OCI-M2 (cell line): ENCODE measurements around the gene SLC44A1.

Experiments
- DNase-seq: peaks from one replicate; lab custom pipeline; 2025; ENCODE audit not compliant: unreplicated experiment; lab: John Stamatoyannopoulos, UW

The SLC44A1 gene

DNA sequence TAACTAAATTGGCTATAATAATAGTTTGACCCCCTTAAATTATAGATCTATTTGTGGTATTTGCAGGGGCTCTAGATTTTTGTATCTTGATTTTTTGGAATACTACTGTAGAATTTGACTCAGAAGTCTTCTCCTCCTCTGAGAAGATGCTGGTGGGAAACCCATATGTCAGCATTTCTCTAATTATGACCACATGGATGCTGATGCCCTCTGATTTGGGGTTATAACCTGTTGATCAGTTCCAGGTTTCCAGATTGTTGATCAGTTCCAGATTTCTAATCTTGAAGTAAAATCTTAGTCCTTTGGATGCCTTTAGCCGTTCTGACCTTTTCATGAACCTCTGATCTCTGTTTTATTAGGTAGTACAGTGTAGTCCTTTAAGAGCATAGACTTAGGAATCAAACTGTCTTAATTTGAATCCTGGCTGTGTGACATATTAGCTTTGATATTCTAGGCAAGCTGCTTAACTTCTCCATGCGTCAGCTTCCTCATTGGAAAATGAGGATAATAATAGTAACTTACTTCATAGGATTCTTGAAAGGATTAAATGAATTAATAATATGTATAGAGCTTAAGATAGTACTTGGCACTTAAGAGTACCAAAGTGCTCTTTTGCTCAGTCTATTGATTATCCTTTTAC, 211.5 kb downstream of the SLC44A1 start:
- DNase-seq = no peak

DNA sequence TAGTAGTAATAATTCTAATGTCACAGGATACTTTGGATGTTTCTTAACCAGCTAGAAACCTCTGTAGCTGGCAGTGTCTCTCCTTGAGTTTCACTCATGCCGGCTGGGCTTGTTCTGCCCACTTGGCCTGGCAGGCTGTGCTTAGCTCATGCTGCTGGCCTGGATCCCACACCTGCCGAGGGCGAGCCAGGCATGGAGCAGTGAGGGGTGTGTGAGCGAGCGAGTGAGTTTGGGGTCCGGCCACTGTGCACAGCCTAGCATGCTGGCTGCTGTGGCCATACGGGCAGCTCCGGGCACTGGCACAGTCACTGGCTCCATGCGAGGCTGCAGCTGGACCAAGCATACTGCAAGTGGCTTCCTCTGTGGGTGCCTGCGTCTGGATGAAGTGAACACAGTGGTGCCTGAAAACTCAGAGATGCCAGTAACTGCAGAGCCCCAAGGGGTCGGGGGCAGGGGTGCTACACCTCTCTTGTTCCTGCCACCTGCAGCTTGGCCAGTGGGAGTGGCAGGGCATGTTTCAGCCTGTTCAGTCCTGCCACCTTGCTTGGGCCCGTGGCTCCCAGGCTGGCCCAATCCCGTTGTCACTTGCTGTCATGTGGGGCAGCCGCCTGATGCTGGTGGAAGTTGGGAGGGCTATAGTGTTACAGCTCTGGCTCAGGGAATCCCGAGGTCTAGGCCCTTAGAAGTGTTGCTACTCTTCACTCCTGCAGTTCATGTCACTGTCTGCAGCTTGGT, 213.3 kb downstream of the SLC44A1 start:
- no peak for DNase-seq

DNA sequence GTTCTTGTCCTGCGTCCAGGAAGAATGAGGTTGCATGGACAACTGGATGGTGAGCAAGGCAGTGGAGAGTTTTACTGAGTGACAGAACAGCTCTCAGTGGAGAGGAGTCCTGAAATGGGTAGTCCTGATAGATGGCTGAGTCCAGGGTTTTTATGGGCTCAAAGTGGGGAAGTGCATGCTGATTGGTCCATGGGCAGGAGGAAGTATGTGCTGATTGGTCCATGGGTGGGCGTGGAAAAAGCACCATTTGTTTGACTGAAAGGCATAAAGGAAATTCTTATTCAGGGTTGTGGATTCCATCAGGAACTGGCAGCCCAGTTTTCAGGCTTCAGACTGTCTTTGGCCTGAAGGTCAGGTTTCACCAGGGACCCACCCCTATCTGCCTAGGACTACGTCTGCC, 214.0 kb downstream of the SLC44A1 start:
- DNase-seq = no peak

DNA sequence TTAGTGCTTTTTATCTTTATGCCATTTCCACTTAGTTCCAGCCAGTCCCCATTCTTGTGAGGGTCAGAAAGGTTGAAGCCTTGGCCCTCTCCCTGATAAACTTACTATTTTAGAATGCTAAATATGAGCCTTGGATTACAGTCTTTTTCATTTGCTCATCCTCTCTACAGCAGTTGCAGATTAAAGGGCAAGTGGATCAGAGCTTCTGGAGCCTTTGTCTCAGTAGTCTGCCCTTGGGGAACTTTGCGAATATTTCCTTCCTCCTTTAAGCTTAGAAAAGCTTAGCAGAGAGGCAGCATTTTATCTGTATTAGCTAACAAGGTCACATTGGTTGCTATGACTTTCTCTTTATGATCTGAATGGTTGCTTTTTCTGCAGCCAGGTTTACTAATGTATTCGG, 214.9 kb downstream of the SLC44A1 start:
- DNase-seq = no peak

DNA sequence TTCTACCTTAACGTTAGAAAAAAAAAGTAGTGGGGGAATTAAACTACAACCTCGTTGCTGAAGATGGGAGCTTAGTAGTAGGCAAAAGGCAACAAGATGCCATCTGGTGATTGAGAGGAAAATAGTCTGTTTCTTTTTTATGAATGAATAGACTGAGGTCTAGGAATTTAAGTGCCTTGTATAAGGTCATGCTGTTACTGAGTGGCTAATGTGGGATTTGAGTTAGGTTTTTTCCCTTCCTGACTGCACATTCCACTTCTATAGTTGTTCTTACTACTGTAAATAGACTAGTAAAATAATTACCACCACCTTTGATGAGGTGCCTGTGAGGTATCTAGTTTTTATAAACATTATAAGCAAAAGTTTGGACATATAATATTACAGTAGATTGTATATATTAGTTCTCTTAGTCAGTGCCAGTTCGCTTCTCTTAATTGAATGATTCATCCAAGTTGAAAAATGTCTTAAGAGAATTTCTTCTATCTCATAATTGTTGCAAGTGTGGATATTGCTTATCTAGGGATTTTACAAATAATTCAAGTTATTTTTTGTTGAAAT, 222.5 kb downstream of the SLC44A1 start:
- no peak for DNase-seq

DNA sequence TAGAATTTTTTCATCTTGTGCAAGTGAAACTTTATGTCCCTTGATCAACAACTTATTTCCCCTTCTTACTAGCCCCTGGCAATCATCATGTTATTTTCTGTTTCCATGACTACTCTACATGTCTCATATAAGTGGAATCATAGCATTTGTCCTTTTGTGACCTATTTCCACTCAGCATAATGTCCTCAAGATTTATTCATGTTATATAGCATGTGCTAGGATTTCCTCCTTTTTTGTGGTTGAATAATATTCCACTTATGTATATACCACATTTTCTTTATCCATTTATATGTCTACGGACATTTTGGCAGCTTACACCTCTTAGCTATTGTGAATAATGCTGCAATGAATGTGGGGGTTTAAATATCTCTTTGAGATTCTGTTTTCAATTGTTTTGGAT, 224.4 kb downstream of the SLC44A1 start:
- DNase-seq = no peak

DNA sequence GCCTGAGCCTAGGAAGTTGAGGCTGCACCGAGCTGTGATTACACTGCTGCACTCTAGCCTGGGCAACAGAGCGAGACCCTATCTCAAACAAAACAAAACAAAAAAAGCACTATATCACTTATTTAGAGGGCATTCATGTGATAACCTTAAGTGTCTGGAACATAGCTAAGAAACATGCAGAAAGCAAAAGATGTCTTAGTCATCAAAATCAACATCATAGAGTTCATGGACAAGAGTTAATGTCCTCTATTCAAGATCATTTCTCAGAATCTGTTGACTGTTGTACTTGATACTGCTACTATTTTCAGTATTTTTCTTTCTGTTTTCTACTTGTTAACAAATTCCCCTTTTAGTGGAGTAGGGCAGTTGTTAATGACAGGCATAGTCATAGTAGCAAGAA, 228.8 kb downstream of the SLC44A1 start:
- DNase-seq = no peak

DNA sequence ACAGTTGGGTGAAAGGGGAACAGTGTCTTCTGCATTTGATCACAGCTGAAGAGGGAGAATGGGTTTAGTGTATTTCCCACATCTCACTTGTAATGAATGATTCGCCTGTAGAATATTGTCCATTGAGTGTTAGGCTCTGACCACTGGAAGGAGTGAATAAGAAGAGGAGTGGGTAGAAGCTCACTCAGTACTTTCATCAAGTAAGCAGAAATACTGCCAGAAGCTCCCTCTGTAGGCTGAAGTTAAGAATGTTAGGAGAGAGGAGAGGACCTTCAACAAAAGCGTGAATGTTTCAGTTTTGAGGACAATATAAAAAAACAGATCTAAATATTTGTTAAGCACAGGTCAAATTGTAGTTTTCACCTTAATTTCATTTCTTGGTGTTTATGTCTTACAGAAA, 230.9 kb downstream of the SLC44A1 start:
- no peak for DNase-seq

DNA sequence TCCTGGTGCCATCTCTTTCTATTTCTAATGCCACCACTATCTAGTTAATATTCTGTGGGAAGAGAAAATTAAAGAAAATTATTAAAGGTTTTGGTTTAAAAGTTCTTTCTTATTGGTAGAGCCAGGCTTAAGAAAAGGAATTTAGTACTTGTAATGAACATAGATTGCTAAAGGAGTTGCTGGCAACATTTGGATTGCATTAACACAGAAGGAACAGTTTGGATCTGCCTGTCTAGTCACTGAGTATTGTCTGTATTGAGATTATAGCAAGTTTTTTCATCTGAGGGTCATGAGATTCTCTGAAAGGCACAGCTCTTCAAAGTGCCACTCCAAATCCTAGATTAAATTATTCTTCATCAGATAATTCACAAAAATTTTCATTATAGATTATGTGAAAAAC, 235.4 kb downstream of the SLC44A1 start:
- no peak for DNase-seq

DNA sequence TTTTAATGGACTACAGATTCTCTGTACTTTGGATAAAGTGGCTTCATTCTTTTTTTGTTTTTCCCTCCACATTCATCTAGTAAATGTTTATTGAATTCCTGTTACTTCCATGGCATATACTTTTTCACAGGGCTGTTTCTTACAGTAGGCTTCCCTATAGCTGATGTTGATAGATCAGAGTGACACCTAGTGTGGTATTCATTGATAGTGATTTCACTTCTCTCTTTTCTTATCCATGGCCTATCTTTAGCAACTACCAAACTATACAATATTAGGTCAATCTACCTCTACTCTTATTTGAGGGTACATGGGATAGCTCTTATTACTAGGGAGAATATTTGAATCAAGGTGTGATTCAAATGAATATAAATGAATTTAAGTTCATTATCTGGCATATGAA, 239.2 kb downstream of the SLC44A1 start:
- no peak for DNase-seq

DNA sequence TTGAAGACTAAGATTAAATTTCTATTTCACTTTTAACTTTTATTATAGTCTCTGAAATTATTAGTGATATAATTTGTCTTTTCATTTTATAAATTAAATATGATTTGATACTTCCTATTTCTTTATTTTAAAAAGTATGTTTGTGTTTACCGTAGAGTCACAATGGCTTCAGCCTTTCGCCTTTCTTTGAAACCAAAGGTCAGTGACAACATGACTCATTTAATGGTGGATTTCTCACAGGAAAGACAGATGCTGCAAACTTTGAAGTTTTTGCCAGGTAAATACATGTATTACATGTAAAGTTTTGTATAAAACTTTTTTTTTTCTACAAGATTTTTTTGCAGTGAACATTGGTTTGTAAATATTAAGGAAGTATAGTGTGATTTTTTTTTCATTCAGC, 239.8 kb downstream of the SLC44A1 start:
- DNase-seq = no peak

DNA sequence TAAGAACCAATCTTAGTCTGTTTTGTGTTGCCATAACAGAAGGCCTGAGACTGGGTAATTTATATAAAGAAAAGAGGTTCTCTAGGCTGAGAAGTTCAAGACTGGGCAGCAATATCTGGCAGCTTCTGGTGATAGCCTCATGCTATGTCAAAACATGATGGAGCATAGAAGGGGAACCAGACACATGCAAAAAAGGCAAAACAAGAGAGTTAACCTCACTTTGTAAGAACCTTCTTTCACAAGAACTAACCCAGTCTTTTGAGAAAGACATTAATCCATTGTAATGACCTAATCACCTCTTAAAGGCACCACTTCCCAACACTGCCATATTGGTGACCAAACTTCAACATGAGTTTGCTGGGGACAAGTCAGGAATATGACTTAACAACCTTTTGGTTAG, 240.7 kb downstream of the SLC44A1 start:
- DNase-seq = no peak
